Neutrophil (primary cell): ENCODE results near the gene TEC.

ENCODE experiments used
- H3K27ac ChIP-seq: fragments of 200-600 bp; sonication (generic); 2 replicates; pipeline ENCODE4 v1.5.1; 2016; ENCODE audit warnings: mild to moderate bottlenecking, moderate library complexity
- H3K27me3 ChIP-seq: fragments of 200-600 bp; sonication (generic); 2 replicates; pipeline ENCODE4 v1.6.0; 2016; ENCODE audit warnings: mild to moderate bottlenecking
- H3K36me3 ChIP-seq: fragments of 200-600 bp; sonication (generic); 2 replicates; pipeline ENCODE4 v1.5.1; 2017
- H3K4me1 ChIP-seq, 2 experiments: fragments of 200-600 bp in 1 of 2; sonication (generic) in 1 of 2; 1 replicate in 1 of 2; 2 replicates in 1 of 2; pipeline versions ENCODE4 v1.5.1 to v1.6.1; 2013 to 2016; ENCODE audit warnings: low read depth in 1 of 2, low read length in 1 of 2, mild to moderate bottlenecking in 1 of 2, moderate library complexity in 1 of 2; ENCODE audit not compliant: control insufficient read depth in 1 of 2, insufficient read depth in 1 of 2
- H3K4me3 ChIP-seq, 2 experiments: fragments of 200-600 bp in 1 of 2; sonication (generic) in 1 of 2; 1 replicate in 1 of 2; 2 replicates in 1 of 2; pipeline ENCODE4 v1.5.1; 2013 to 2016; ENCODE audit warnings: low read depth in 1 of 2, low read length in 1 of 2, mild to moderate bottlenecking in 1 of 2, moderate library complexity in 1 of 2
- H3K9me3 ChIP-seq: fragments of 200-600 bp; sonication (generic); 2 replicates; pipeline ENCODE4 v1.5.1; 2016
- CTCF ChIP-seq: fragments of 200-600 bp; sonication (generic); IDR thresholded peaks from 2 replicates; pipeline ENCODE4 v1.5.1; 2016; ENCODE audit warnings: antibody characterized with exemption

TEC gene

GRCh38 chr4:48215977-48216376 lies 53.7 kb downstream of the TEC start:
- no peak for TF ChIP-seq CTCF
- Histone ChIP-seq H3K27me3 (no peaks in the 10 kb centered on the region), H3K9me3 (no peaks in the 10 kb centered on the region), H3K36me3 (no peaks in the 10 kb centered on the region), H3K27ac (no peak overlapping the region), H3K4me3 (no peak overlapping the region), H3K4me1 (peaks cover 23 to 25% of the 10 kb centered on the region in 2 experiments)

GRCh38 chr4:48212165-48212564 lies 57.5 kb downstream of the TEC start:
- H3K4me3 ChIP-seq = peak overlapping the region; percentile 29 to 41
- no peaks in the 10 kb centered on the region for H3K27me3 ChIP-seq
- H3K4me1 ChIP-seq = peaks cover 28 to 32% of the 10 kb centered on the region in 2 experiments
- no peak for TF ChIP-seq CTCF
- H3K27ac ChIP-seq = peak overlapping the region; percentile 73
- no peaks in the 10 kb centered on the region for H3K36me3 ChIP-seq
- no peaks in the 10 kb centered on the region for H3K9me3 ChIP-seq

- H3K4me1 ChIP-seq = peaks cover 28 to 32% of the 10 kb centered on the region in 2 experiments
Observed at GRCh38 chr4:48210966-48211328, 58.7 kb downstream of the TEC start.

GRCh38 chr4:48205626-48206025 lies 64.0 kb downstream of the TEC start:
- Histone ChIP-seq H3K4me1 (peaks cover 7 to 17% of the 10 kb centered on the region in 2 experiments), H3K4me3 (no peak overlapping the region), H3K27me3 (no peaks in the 10 kb centered on the region), H3K36me3 (no peaks in the 10 kb centered on the region), H3K27ac (no peak overlapping the region), H3K9me3 (no peaks in the 10 kb centered on the region)
- no peak for TF ChIP-seq CTCF

More at GRCh38 chr4:48210966-48211328, 58.7 kb downstream of the TEC start:
- Histone ChIP-seq H3K9me3 (no peaks in the 10 kb centered on the region), H3K27me3 (no peaks in the 10 kb centered on the region), H3K36me3 (no peaks in the 10 kb centered on the region), H3K27ac (peak overlapping the region; percentile 60), H3K4me3 (no peak overlapping the region)
- no peak for TF ChIP-seq CTCF

GRCh38 chr4:48205107-48205506 lies 64.5 kb downstream of the TEC start:
- no peak for TF ChIP-seq CTCF
- H3K4me1 ChIP-seq = peaks cover 6 to 14% of the 10 kb centered on the region in 2 experiments
- H3K4me3 ChIP-seq = no peak overlapping the region
- no peaks in the 10 kb centered on the region for H3K36me3 ChIP-seq
- H3K27me3 ChIP-seq = no peaks in the 10 kb centered on the region
- no peak overlapping the region for H3K27ac ChIP-seq
- H3K9me3 ChIP-seq = no peaks in the 10 kb centered on the region

- H3K27me3 ChIP-seq = no peaks in the 10 kb centered on the region
- H3K9me3 ChIP-seq = no peaks in the 10 kb centered on the region
- no peak overlapping the region for H3K4me3 ChIP-seq
- H3K27ac ChIP-seq = no peak overlapping the region
- H3K4me1 ChIP-seq = peaks cover 6 to 14% of the 10 kb centered on the region in 2 experiments
- no peak for TF ChIP-seq CTCF
- no peaks in the 10 kb centered on the region for H3K36me3 ChIP-seq
Observed at GRCh38 chr4:48203819-48204218, 65.8 kb downstream of the TEC start.
